ENCODE data around the gene KRT1.

- no peak for TF ChIP-seq ZNF274 (IDR thresholded peaks at IDR 0.05; ENCODE audit: low read depth, low read length)
- no peak for TF ChIP-seq YY1 (IDR thresholded peaks at IDR 0.05; ENCODE audit: insufficient read depth, insufficient read length)
Observed at GRCh38 chr12:52644078-52644415, 36.2 kb downstream of the KRT1 start.
